Measurements from ENCODE around the gene IDNK.
A peak's percentile ranks its signal among the peaks of the same experiment; 100 is the strongest.
"Not testable (repeated sequence)": the region's sequence is repeated elsewhere in the genome, so short reads cannot be mapped to it uniquely, and the experiment has no call there.

IDNK gene

DNA sequence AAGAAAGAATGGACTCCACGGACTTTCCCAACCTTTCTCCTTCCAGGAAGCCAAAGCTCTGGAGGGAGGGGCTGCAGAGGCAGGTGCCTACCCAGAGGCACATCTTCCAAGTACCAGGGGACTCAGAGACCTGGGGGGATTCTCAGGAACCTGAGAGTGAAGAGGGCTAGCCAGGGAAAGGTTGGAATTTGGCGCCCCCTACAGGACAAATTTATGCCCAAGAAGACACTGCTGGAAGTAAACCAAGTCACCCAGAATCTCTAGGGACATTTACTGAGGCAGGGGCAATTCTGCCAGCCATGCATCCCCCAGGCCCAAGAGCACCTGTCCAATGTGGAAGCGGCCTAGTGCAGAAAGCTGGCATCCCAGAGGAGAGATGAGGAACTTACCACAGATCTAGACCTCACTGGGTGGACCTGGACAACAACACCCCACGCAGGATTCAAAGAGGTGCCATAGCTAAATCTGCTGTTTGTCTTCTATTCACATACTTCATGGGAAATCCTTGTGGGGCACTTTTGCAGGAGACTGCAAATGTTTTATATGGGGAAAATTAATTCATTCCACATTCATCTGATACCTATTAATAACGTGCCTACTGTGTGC lies 25.9 kb upstream of the IDNK start:
- peak; percentile 42 for TF ChIP-seq CTCF (conservative IDR thresholded peaks at IDR 0.05; ENCODE audit: low read depth)
- ChIA-PET CTCF (interaction anchor here (0.5 to 1.3 kb wide), 6 partner anchors 10 to 377 kb away, joined by 3 to 5 read pairs (median 4); no protein-coding TSS in a partner anchor), POLR2A (ENCODE audit: low non-redundant PET) (no interaction called here)
- DNase-seq (ENCODE audit: low spot score), result peak; percentile 41
- H3K27ac ChIP-seq, result no peak overlapping the region

DNA sequence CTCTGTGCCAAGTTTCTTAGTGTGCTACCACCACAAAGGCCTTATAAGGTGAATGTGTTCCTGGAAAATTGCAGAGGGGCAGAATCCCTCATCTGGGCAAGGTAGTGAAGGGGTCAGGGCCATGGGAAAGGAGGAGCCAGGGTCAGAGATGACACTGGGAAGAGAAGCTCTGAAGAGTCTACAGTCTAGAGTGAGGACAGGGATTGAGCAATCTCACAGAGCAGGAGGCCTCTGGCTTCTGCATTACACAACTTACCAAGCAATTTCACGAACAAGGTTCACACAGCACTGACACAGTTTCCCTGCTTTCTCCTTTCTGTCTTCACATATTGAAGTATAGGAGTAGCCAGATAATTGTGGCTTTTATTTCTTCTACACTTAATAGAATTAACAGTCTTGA lies 24.5 kb upstream of the IDNK start:
- no peak overlapping the region for H3K27ac ChIP-seq
- TF ChIP-seq CTCF (conservative IDR thresholded peaks at IDR 0.05; ENCODE audit: low read depth), result no peak
- DNase-seq (ENCODE audit: low spot score), result no peak
- CTCF ChIA-PET, result no interaction called here
- POLR2A ChIA-PET (ENCODE audit: low non-redundant PET), result no interaction called here

- POLR2A ChIA-PET (ENCODE audit: low non-redundant PET), result no interaction called here
- no peak for DNase-seq (ENCODE audit: low spot score)
- CTCF ChIA-PET, result no interaction called here
Observed at GRCh38 chr9:83599071-83599470, 23.9 kb upstream of the IDNK start.

DNA sequence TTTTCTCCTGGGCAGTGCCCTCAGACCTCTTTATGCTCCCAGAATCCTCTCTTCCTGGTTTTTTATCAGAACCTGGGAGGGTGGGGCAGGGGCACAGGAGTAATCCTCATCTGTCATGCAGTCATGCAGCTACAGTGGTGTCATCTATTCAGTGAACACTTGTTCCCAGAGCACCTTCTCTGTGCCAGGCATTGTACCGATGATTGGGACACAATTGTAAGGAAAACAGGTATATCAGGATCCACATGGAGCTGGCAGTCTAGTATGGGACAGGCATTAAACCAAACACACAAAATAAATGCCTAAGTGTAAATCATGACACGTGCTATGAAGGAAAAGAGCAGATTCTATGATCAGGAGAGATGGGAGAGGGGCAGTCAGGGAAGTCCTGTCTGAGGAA lies 21.5 kb upstream of the IDNK start:
- POLR2A ChIA-PET (ENCODE audit: low non-redundant PET), result no interaction called here
- H3K27ac ChIP-seq, result no peak overlapping the region
- TF ChIP-seq CTCF (conservative IDR thresholded peaks at IDR 0.05; ENCODE audit: low read depth), result no peak
- DNase-seq (ENCODE audit: low spot score), result no peak
- CTCF ChIA-PET, result interaction anchor here (0.5 to 0.7 kb wide), 2 partner anchors 10 to 268 kb away, joined by 3 to 4 read pairs; no protein-coding TSS in a partner anchor

More at GRCh38 chr9:83599071-83599470, 23.9 kb upstream of the IDNK start:
- H3K27ac ChIP-seq, result no peak overlapping the region
- no peak for TF ChIP-seq CTCF (conservative IDR thresholded peaks at IDR 0.05; ENCODE audit: low read depth)

- DNase-seq (ENCODE audit: low spot score); CTCF ChIA-PET; H3K27ac ChIP-seq; POLR2A ChIA-PET (ENCODE audit: low non-redundant PET): not testable (repeated sequence)
Observed at GRCh38 chr9:83607620-83608019, 15.3 kb upstream of the IDNK start.

DNA sequence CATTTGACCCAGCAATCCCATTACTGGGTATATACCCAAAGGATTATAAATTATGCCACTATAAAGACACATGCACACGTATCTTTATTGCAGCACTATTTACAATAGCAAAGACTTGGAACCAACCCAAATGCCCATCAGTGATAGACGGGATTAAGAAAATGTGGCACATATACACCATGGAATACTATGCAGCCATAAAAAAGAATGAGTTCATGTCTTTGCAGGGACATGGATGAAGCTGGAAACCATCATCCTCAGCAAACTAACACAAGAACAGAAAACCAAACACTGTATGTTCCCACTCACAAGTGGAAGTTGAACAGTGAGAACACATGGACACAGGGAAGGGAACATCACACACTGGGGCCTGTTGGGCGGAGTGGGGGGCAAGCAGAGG lies 9.6 kb upstream of the IDNK start:
- CTCF ChIA-PET; POLR2A ChIA-PET (ENCODE audit: low non-redundant PET); H3K27ac ChIP-seq; DNase-seq (ENCODE audit: low spot score): not testable (repeated sequence)

GRCh38 chr9:83617299-83617698 lies 5.6 kb upstream of the IDNK start:
- DNase-seq (ENCODE audit: low spot score), result no peak
- TF ChIP-seq CTCF (conservative IDR thresholded peaks at IDR 0.05; ENCODE audit: low read depth), result no peak
- no peak overlapping the region for H3K27ac ChIP-seq
- POLR2A ChIA-PET (ENCODE audit: low non-redundant PET), result no interaction called here
- CTCF ChIA-PET, result interaction anchor here (0.6 to 0.7 kb wide), 3 partner anchors 32 to 436 kb away, joined by 3 to 4 read pairs (median 3); no protein-coding TSS in a partner anchor
